Thoracic aorta endothelial cell (primary cell): ENCODE data around the gene GSAP. TPM values are rescaled to one million over a fixed set of nuclear protein-coding genes. Genes with fewer than 3 reads are reported as not detected.

ENCODE experiments used
- total RNA-seq: library from RNA; depleted of rRNA; stranded (reverse); fragments of >200 nt; gene quantifications from 2 replicates; pipeline ENCODE4 v1.2.3, GENCODE V29; 2012

Gene GSAP
- total RNA-seq, result 1.7 and 6.6 TPM in 2 replicates

GRCh38 chr7:77415823-77416620, at the start of gene GSAP:
GSAP (minus strand) TSS chr7:77416349; CDS start chr7:77416321, 28 bp downstream.

Other genes with a start within 250 kb of the GSAP start
- gene FGL2, start 216.5 kb downstream of the GSAP start, total RNA-seq, result 0.13 and 0.22 TPM in 2 replicates
- gene PTPN12, start 120.9 kb upstream of the GSAP start, total RNA-seq, result 120 and 134 TPM in 2 replicates